A549 (cell line): ENCODE data around the gene CTU2. TPM values are rescaled to one million over a fixed set of nuclear protein-coding genes. Genes with fewer than 3 reads are reported as not detected.

Experiments
- ATAC-seq, 2 experiments: fragments of 200-7000 bp in 1 of 2; fragments of >200 bp in 1 of 2; cut with Nextera tagmentation in 1 of 2; cut with Tn5 transposase in 1 of 2; 3 replicates each; pipeline versions ENCODE4 v1.8.0 to v1.9.1; 2018 to 2020; ENCODE audit warnings: mild to moderate bottlenecking in 1 of 2, moderate library complexity in 1 of 2
- CTCF ChIA-PET: fragments of 300-600 bp; sonication (Branson Sonifier 250); formaldehyde crosslinking; extraction: SDS; loops from one replicate; lab custom pipeline; 2021; ENCODE audit warnings: antibody characterized with exemption, inconsistent platforms; lab: Yijun Ruan, JAX
- POLR2A ChIA-PET: fragments of 350-600 bp; formaldehyde crosslinking; extraction: SDS; loops from one replicate; lab custom pipeline; 2021; ENCODE audit warnings: antibody characterized with exemption, inconsistent platforms; lab: Yijun Ruan, JAX
- DNase-seq, 2 experiments: peaks; one replicate each; pipeline versions ENCODE4 v3.0.0 to v3.0.0-alpha.2; 2011 to 2016; ENCODE audit warnings: low read depth in 1 of 2, low spot score in 1 of 2
- FAIRE-seq: peaks from 2 replicates; lab custom pipeline; 2011; peaks lifted over from hg19 to GRCh38; lab: Jason Lieb, UNC
- H3K27ac ChIP-seq, 2 experiments: fragments of >200 bp; sonication (Bioruptor Twin); formaldehyde crosslinking; 3 replicates each; pipeline ENCODE4 v1.5.1; 2016 to 2017
- H3K4me1 ChIP-seq: fragments of >200 bp; sonication (Bioruptor Twin); formaldehyde crosslinking; 3 replicates; pipeline ENCODE4 v1.6.1; 2016
- H3K4me2 ChIP-seq: fragments of >200 bp; sonication (Bioruptor Twin); formaldehyde crosslinking; 3 replicates; pipeline ENCODE4 v1.6.1; 2016
- H3K4me3 ChIP-seq: fragments of >200 bp; sonication (Bioruptor Twin); formaldehyde crosslinking; 3 replicates; pipeline ENCODE4 v1.5.1; 2016
- H3K9me3 ChIP-seq: fragments of >200 bp; sonication (Bioruptor Twin); formaldehyde crosslinking; 3 replicates; pipeline ENCODE4 v1.6.1; 2016
- CBX2 ChIP-seq: fragments of 200-600 bp; sonication (generic); IDR thresholded peaks from 2 replicates; pipeline ENCODE4 v1.6.1; 2016; ENCODE audit warnings: low read depth, mild to moderate bottlenecking, borderline replicate concordance
- CHD4 ChIP-seq: fragments of 200-600 bp; sonication (generic); IDR thresholded peaks from 2 replicates; pipeline ENCODE4 v1.6.1; 2016; ENCODE audit warnings: antibody characterized with exemption, mild to moderate bottlenecking, borderline replicate concordance
- EHF ChIP-seq: fragments of 250-450 bp; sonication (Bioruptor Pico); IDR thresholded peaks from 2 replicates; pipeline ENCODE4 v1.5.0; 2020; ENCODE audit warnings: mild to moderate bottlenecking
- EHMT2 ChIP-seq: fragments of 200-600 bp; sonication (generic); IDR thresholded peaks from 2 replicates; pipeline ENCODE4 v1.6.1; 2016; ENCODE audit warnings: antibody characterized with exemption, low read depth, mild to moderate bottlenecking, moderate library complexity
- EP300 ChIP-seq, 2 experiments: fragments of >200 bp; sonication (Bioruptor Twin); formaldehyde crosslinking; IDR thresholded peaks; 2 replicates in 1 of 2; 3 replicates in 1 of 2; pipeline ENCODE4 v1.6.1; 2016 to 2017
- ESRRA ChIP-seq: fragments of 150-350 bp; IDR thresholded peaks from 2 replicates; pipeline ENCODE4 v1.6.1; 2014; ENCODE audit warnings: mild to moderate bottlenecking, low read length, borderline replicate concordance
- FOSL2 ChIP-seq, 2 experiments: fragments of 450-650 bp in 1 of 2; fragments of >200 bp in 1 of 2; sonication (Bioruptor Twin) in 1 of 2; formaldehyde crosslinking; IDR thresholded peaks; 2 replicates each; pipeline versions ENCODE4 v1.5.0 to v1.6.1; 2016 to 2020; ENCODE audit warnings: mild to moderate bottlenecking in 1 of 2, moderate library complexity in 1 of 2
- GATA3 ChIP-seq: IDR thresholded peaks from 2 replicates; pipeline ENCODE4 v1.6.1; 2012; ENCODE audit warnings: borderline replicate concordance
- HEYL ChIP-seq: fragments of 250-450 bp; sonication (Bioruptor Pico); IDR thresholded peaks from 2 replicates; pipeline ENCODE4 v1.8.0; 2021; ENCODE audit warnings: mild to moderate bottlenecking, moderate library complexity
- HOXA7 ChIP-seq: fragments of 250-450 bp; sonication (Bioruptor Pico); IDR thresholded peaks from 2 replicates; pipeline ENCODE4 v1.5.0; 2020; ENCODE audit warnings: mild to moderate bottlenecking, moderate library complexity
- HOXB13 ChIP-seq: fragments of 250-450 bp; sonication (Bioruptor Pico); IDR thresholded peaks from 2 replicates; pipeline ENCODE4 v1.5.0; 2020; ENCODE audit warnings: low read depth, mild to moderate bottlenecking, moderate library complexity
- JUN ChIP-seq, 2 experiments: fragments of >200 bp; sonication (Bioruptor Twin); formaldehyde crosslinking; IDR thresholded peaks; 2 replicates in 1 of 2; 3 replicates in 1 of 2; pipeline ENCODE4 v1.6.1; 2016 to 2017
- JUNB ChIP-seq: fragments of >200 bp; sonication (Bioruptor Twin); formaldehyde crosslinking; IDR thresholded peaks from 2 replicates; pipeline ENCODE4 v1.6.1; 2016
- KDM1A ChIP-seq: fragments of 200-600 bp; sonication (generic); IDR thresholded peaks from 2 replicates; pipeline ENCODE4 v1.6.1; 2016; ENCODE audit warnings: low read depth, mild to moderate bottlenecking
- MAFK ChIP-seq: fragments of 450-650 bp; IDR thresholded peaks from 2 replicates; pipeline ENCODE4 v1.6.1; 2014; ENCODE audit not compliant: partially characterized antibody
- POLR2A ChIP-seq: IDR thresholded peaks from 2 replicates; pipeline ENCODE4 v1.6.1; 2012; ENCODE audit warnings: mild to moderate bottlenecking, low read length
- RAD21 ChIP-seq, 2 experiments: fragments of >200 bp in 1 of 2; sonication (Bioruptor Twin) in 1 of 2; formaldehyde crosslinking in 1 of 2; IDR thresholded peaks in 1 of 2; conservative IDR thresholded peaks in 1 of 2; 2 replicates in 1 of 2; 3 replicates in 1 of 2; pipeline ENCODE4 v1.6.1; 2012 to 2018; ENCODE audit warnings: inconsistent platforms in 1 of 2
- RARB ChIP-seq: fragments of 250-450 bp; sonication (Bioruptor Pico); IDR thresholded peaks from 2 replicates; pipeline ENCODE4 v1.8.0; 2021; ENCODE audit warnings: mild to moderate bottlenecking, moderate library complexity
- RFX5 ChIP-seq: fragments of 450-650 bp; IDR thresholded peaks from 2 replicates; pipeline ENCODE4 v1.7.1; 2014; ENCODE audit warnings: antibody characterized with exemption, mild to moderate bottlenecking, moderate library complexity
- RNF2 ChIP-seq: fragments of 200-600 bp; sonication (generic); IDR thresholded peaks from 2 replicates; pipeline ENCODE4 v1.6.1; 2016; ENCODE audit warnings: low read depth, mild to moderate bottlenecking, antibody characterized with exemption, moderate library complexity, borderline replicate concordance
- SMC3 ChIP-seq: fragments of >200 bp; sonication (Bioruptor Twin); formaldehyde crosslinking; IDR thresholded peaks from 3 replicates; pipeline ENCODE4 v1.6.1; 2018; ENCODE audit warnings: inconsistent platforms
- SREBF2 ChIP-seq: fragments of 450-650 bp; IDR thresholded peaks from 2 replicates; pipeline ENCODE4 v1.6.1; 2014; ENCODE audit warnings: mild to moderate bottlenecking, moderate library complexity
- ZFP36 ChIP-seq: fragments of 450-650 bp; IDR thresholded peaks from 2 replicates; pipeline ENCODE4 v1.6.1; 2014; ENCODE audit warnings: borderline replicate concordance; ENCODE audit not compliant: partially characterized antibody
- WGBS: methylation state at CpG from one replicate; pipeline ENCODE4 v1.1.6; 2017; ENCODE audit errors: missing lambda C conversion rate; 5-methylcytosine and 5-hydroxymethylcytosine counted together
- polyA plus RNA-seq, 4 experiments: library from polyadenylated mRNA; depleted of rRNA in 3 of 4; stranded (reverse); fragments of >200 nt; fragmentation: RNase III in 1 of 4; extraction: RNeasy Plus Mini Kit Qiagen cat#74134 plus additional on column Dnase treatment in 1 of 4; gene quantifications; 2 replicates in 3 of 4; 3 replicates in 1 of 4; pipeline ENCODE4 v1.2.3, GENCODE V29; 2011 to 2017
- TF ChIP-seq, protein P1 (sequence below): fragments of >200 bp; sonication (Bioruptor Twin); formaldehyde crosslinking; IDR thresholded peaks from 3 replicates; pipeline ENCODE4 v1.6.1; 2016
- TF ChIP-seq, protein P2 (sequence below): fragments of >200 bp; sonication (Bioruptor Twin); formaldehyde crosslinking; IDR thresholded peaks from 2 replicates; pipeline ENCODE4 v1.6.1; 2016
- TF ChIP-seq, protein P3 (sequence below): fragments of 250-450 bp; sonication (Bioruptor Pico); IDR thresholded peaks from 2 replicates; pipeline ENCODE4 v1.5.0; 2020; ENCODE audit warnings: low read depth, mild to moderate bottlenecking, moderate library complexity

Gene CTU2
- polyA plus RNA-seq, 2 of the 4 experiments (the other 2 are of a cell fraction), result 16.4 to 21.8 TPM

DNA sequence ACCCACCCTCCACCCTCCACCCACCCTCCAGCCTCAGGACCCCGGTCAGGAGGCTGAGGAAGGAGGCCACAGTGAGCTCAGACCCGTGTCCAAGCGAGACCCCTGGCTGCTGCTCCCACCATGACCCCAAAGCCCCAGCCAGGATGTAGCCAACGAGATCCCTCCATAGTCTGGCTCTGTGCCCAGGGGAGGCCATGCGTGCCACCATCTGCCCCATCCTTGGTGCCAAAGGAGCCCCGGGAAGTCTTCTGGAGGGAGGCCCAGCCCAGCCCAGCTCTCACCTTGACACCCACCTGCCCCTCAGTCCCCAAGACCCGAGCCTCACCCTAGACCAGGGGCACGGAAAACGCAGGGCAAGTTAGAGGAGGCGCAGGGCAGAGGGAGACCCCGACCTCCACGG, 44.6 kb downstream of the CTU2 start (continued):
- TF ChIP-seq RNF2, result no peak

DNA sequence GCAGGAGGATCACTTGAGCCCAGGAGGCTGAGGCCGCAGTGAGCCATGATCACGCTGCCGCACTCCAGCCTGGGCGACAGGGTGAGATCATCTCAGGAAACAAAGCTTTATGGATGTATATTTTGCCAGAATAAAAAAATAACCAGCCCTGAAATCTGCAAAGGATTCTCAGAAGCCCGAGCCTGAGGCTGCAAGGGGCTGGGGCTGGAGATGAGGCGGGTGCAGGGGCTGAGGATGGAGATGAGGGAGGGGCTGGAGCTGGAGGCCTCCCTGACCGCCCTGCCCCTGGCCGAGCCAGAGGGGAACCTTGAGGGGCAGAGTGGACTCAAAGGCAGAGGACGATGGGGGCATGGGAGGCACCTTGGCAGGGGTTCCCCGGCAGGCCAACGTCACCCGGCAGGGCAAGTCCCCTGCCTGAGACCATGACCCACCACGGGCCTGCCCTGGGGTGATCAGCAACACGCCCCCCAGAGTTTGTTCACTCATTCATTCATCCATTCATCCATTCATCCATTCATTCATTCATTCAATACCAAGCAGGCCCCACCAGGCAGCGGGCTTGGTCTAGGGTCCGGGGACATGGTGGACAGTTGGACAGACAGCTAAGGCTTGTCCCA, 46.2 kb downstream of the CTU2 start:
- H3K27ac ChIP-seq, result no peak overlapping the region
- H3K9me3 ChIP-seq, result no peaks in the 10 kb centered on the region
- no peak for ATAC-seq
- H3K4me1 ChIP-seq, result no peaks in the 10 kb centered on the region
- no peak for FAIRE-seq
- ChIA-PET POLR2A (no interaction called here), CTCF (interaction anchor here (21.2 to 31.8 kb wide), 2 partner anchors 6 to 10 kb away, joined by 596 read pairs; no protein-coding TSS in a partner anchor)
- H3K4me3 ChIP-seq, result no peak overlapping the region
- no peak for DNase-seq
- no peak for TF ChIP-seq JUN (IDR thresholded peaks at IDR 0.05)
- no peak for TF ChIP-seq ZFP36
- no peak for TF ChIP-seq EHF (CRISPR knock-in tag)
- TF ChIP-seq KDM1A, result no peak
- TF ChIP-seq RARB (CRISPR knock-in tag), result no peak
- 90% methylated on average over 16 of the region's 16 CpGs for WGBS
- no peak overlapping the region for H3K4me2 ChIP-seq

DNA sequence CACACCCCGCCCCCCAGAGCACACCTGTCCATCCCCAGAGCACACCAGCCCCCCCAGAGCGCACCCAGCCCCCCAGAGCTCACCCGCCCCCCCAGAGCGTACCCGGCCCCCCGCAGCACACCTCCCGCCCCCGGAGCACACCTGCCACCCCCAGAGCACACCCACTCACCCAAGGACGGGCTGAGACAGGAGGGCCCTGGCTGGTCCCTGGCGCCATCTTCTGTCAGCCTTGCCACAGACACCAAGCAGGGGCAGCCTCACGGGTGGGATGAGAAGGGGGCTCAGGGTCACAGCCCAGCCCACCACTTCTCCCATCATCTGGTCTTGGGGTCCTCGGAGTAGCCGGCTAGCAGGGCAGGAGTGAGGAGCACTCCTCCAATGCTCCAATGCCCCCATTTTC, 46.9 kb downstream of the CTU2 start:
- H3K4me3 ChIP-seq, result no peak overlapping the region
- no peaks in the 10 kb centered on the region for H3K4me1 ChIP-seq
- ChIA-PET POLR2A (no interaction called here), CTCF (interaction anchor here (0.8 to 31.8 kb wide), 3 partner anchors 11 to 192 kb away, joined by 3 to 596 read pairs (median 3); no protein-coding TSS in a partner anchor)
- no peaks in the 10 kb centered on the region for H3K9me3 ChIP-seq
- TF ChIP-seq HOXA7, result no peak
- TF ChIP-seq, protein P1, sequence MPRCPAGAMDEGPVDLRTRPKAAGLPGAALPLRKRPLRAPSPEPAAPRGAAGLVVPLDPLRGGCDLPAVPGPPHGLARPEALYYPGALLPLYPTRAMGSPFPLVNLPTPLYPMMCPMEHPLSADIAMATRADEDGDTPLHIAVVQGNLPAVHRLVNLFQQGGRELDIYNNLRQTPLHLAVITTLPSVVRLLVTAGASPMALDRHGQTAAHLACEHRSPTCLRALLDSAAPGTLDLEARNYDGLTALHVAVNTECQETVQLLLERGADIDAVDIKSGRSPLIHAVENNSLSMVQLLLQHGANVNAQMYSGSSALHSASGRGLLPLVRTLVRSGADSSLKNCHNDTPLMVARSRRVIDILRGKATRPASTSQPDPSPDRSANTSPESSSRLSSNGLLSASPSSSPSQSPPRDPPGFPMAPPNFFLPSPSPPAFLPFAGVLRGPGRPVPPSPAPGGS, result no peak
- TF ChIP-seq RAD21 (conservative IDR thresholded peaks at IDR 0.05 in 1 of 2, IDR thresholded peaks at IDR 0.05 in 1 of 2), result no peak
- TF ChIP-seq, protein P2, sequence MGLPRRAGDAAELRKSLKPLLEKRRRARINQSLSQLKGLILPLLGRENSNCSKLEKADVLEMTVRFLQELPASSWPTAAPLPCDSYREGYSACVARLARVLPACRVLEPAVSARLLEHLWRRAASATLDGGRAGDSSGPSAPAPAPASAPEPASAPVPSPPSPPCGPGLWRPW, result no peak
- no peak for TF ChIP-seq ESRRA
- TF ChIP-seq EHMT2, result no peak
- no peak for TF ChIP-seq SREBF2
- TF ChIP-seq, all 56 proteins: peak for 0
- FAIRE-seq (no peak), DNase-seq (no peak), ATAC-seq (no peak)
- no peak overlapping the region for H3K27ac ChIP-seq
- 100% methylated on average over 2 of the region's 13 CpGs for WGBS
- no peak overlapping the region for H3K4me2 ChIP-seq

DNA sequence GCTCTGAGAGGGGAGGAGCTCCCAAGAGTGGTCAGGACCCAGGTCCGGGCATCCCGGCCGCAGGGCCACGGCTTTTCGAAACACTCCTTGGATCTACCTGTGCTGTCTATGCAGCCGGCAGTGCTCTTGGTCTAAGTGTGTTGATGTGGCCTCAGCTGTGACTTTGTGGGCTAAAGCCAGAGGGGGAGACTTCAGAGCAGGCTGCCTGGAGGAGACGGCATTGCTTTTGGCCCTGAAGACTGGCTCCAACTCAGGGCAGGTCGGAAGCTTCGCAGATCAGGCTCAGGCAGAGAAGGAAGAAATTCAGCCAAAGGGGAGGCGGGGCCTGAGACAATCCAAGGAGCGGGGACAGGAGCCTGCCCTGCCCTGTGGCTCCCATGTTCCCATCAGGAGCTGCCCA, 47.3 kb downstream of the CTU2 start:
- ATAC-seq, result peak in 1 of 2 experiments; percentile 25; a peak in 3 of 6 replicates
- 94% methylated on average over 11 of the region's 11 CpGs for WGBS
- H3K4me1 ChIP-seq, result no peaks in the 10 kb centered on the region
- DNase-seq, result no peak
- POLR2A ChIA-PET, result no interaction called here
- TF ChIP-seq ZFP36 (peak; percentile 65), JUN (IDR thresholded peaks at IDR 0.05) (no peak)
- no peak overlapping the region for H3K4me3 ChIP-seq
- H3K27ac ChIP-seq, result no peak overlapping the region
- H3K9me3 ChIP-seq, result no peaks in the 10 kb centered on the region
- no peak overlapping the region for H3K4me2 ChIP-seq
- FAIRE-seq, result no peak
- CTCF ChIA-PET, result interaction anchor here (0.8 to 31.8 kb wide), 4 partner anchors 11 to 193 kb away, joined by 3 to 596 read pairs (median 4); no protein-coding TSS in a partner anchor

DNA sequence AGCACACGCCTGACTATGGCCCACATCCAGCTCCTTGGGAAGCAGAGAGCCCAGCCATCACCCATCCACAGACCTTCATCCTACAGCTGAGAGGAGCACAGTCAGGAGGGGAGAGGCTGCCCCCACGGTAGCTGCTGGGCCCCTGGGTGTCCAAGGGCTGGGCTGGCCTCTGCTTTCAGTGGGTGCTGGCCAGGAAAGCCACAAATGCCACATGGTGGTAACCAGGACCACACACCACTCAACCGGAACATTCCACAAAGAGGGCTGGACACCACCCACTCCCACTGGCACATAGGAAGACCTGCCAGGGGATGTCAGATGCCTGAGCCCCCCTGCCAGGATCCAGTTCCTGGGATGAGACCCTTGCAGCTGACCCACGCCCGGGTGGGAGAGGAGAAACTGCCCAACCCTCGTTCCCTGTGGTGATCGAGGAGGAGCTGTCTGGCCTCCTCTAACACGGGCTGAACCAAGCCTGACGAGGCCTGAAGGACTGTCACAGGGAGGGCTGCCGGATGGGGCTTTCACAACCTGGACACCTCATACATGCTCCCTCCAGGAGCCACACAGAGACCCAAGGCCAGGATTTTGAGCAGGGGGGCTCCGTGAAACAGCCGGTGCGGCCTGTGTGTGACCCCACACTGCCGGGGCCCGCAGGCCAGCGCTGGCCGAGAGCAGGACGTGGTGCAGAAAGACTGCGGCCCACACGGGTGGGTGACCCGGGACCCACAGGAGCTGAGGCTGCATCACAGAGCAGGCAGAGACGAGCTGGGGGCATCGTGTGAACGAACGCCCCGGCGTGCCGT, 48.0 kb downstream of the CTU2 start:
- H3K4me1 ChIP-seq, result no peaks in the 10 kb centered on the region
- DNase-seq (no peak), FAIRE-seq (no peak), ATAC-seq (peak in 1 of 2 experiments; percentile 5; a peak in 2 of 6 replicates)
- no peak overlapping the region for H3K27ac ChIP-seq
- no peak overlapping the region for H3K4me3 ChIP-seq
- no peak overlapping the region for H3K4me2 ChIP-seq
- CTCF ChIA-PET, result interaction anchor here (0.5 to 31.8 kb wide), 8 partner anchors 9 to 193 kb away, joined by 3 to 596 read pairs (median 4); no protein-coding TSS in a partner anchor
- POLR2A ChIA-PET, result no interaction called here
- no peaks in the 10 kb centered on the region for H3K9me3 ChIP-seq
- 90% methylated on average over 22 of the region's 28 CpGs for WGBS
- TF ChIP-seq JUNB (no peak), CHD4 (no peak), RFX5 (no peak), ZFP36 (no peak), MAFK (no peak), SMC3 (no peak), CBX2 (no peak), EP300 (IDR thresholded peaks at IDR 0.05) (no peak), SREBF2 (no peak), POLR2A (no peak), GATA3 (no peak), RAD21 (conservative IDR thresholded peaks at IDR 0.05 in 1 of 2, IDR thresholded peaks at IDR 0.05 in 1 of 2) (no peak), HEYL (CRISPR knock-in tag) (no peak), HOXB13 (no peak), FOSL2 (IDR thresholded peaks at IDR 0.05) (no peak), FOSL2 (CRISPR knock-in tag; IDR thresholded peaks at IDR 0.05) (no peak)
- TF ChIP-seq, protein P3, sequence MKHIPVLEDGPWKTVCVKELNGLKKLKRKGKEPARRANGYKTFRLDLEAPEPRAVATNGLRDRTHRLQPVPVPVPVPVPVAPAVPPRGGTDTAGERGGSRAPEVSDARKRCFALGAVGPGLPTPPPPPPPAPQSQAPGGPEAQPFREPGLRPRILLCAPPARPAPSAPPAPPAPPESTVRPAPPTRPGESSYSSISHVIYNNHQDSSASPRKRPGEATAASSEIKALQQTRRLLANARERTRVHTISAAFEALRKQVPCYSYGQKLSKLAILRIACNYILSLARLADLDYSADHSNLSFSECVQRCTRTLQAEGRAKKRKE (CRISPR knock-in tag), result no peak
